Cardiac muscle cell (in vitro differentiated cells and primary cell): ENCODE data around the gene TMEM240. TPM values are rescaled to one million over a fixed set of nuclear protein-coding genes. Genes with fewer than 3 reads are reported as not detected.
A peak's percentile ranks its signal among the peaks of the same experiment; 100 is the strongest.

Experiments used
- DNase-seq, 2 donors: peaks; one replicate each; pipeline versions ENCODE4 v3.0.0 to v3.0.0-alpha.2; 2010 to 2017; ENCODE audit warnings: low read depth in 1 of 2, low spot score in 1 of 2
- H3K27ac ChIP-seq: fragments of 200-600 bp; sonication (generic); 2 replicates; pipeline ENCODE4 v1.5.1; 2016
- H3K27me3 ChIP-seq: fragments of 200-600 bp; sonication (generic); 2 replicates; pipeline ENCODE4 v1.6.0; 2016; ENCODE audit warnings: control low read depth
- H3K36me3 ChIP-seq: fragments of 200-600 bp; sonication (generic); 2 replicates; pipeline ENCODE4 v1.5.1; 2016; ENCODE audit warnings: control low read depth
- H3K4me1 ChIP-seq: fragments of 200-600 bp; sonication (generic); 2 replicates; pipeline ENCODE4 v1.8.1; 2017; ENCODE audit warnings: low read depth, mild to moderate bottlenecking, mixed run types
- H3K4me3 ChIP-seq: fragments of 200-600 bp; sonication (generic); 2 replicates; pipeline ENCODE4 v1.5.1; 2016; ENCODE audit warnings: mild to moderate bottlenecking
- H3K9me3 ChIP-seq: fragments of 200-600 bp; sonication (generic); 2 replicates; pipeline ENCODE4 v1.5.1; 2017; ENCODE audit warnings: low read depth, mild to moderate bottlenecking, control low read depth
- polyA plus RNA-seq: library from polyadenylated mRNA; unstranded; fragments of >200 nt; fragmentation: Nextera tagmentation; extraction: Ambion mirVana; gene quantifications from 2 replicates; pipeline ENCODE4 v1.2.1, GENCODE V29; 2016
- total RNA-seq: library from RNA; depleted of rRNA; stranded (reverse); fragments of >200 nt; gene quantifications from 2 replicates; pipeline ENCODE4 v1.2.3, GENCODE V29; 2016
- TF ChIP-seq, protein P1 (sequence below): IDR thresholded peaks from 2 replicates; pipeline ENCODE4 v1.5.1; 2012; ENCODE audit warnings: low read depth, mild to moderate bottlenecking, low read length

TMEM240 gene
- total and polyA plus RNA-seq, 2 experiments from 2014 or later: 6.2 to 26.0 TPM

DNA sequence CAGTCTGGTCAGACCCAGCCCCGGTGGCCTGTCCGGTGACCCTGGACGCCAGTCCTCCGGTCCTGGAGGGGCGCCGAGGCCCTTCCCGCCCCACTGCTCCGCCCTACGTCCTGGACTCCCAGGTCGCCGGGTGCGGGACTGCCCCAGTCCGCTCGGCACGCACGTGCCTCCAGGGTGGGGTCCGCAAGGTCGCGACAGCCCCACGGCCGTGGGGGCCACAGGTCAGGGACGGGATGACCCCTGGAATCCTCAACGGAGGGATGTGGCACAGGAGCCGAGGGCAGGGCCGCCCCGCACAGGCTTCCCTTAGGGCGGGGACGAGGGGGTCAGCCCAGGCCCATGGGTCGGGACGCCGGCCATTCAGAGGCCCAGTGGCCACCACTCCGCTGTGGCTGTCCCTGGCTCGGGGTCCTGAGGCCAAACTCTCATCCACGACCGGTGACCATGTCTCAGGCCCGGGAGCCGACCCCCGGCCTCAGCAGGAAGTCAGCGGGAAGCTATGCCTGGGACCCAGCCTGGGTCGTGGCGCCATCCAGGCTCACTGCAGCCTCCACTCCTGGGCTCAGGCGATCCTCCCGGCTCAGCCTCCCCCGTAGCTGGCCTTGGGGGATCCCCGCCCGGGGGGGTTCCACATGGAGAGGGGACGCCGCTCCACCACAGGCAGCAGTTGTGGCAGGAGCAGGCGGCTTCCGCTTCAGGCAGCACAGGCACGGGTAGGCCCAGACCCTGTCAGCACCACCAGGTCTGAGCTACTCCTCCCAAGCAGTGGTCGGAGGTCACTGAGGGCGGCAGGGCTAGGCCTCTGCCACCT is 599 bp upstream of the TMEM240 start:
- TF ChIP-seq, protein P1, sequence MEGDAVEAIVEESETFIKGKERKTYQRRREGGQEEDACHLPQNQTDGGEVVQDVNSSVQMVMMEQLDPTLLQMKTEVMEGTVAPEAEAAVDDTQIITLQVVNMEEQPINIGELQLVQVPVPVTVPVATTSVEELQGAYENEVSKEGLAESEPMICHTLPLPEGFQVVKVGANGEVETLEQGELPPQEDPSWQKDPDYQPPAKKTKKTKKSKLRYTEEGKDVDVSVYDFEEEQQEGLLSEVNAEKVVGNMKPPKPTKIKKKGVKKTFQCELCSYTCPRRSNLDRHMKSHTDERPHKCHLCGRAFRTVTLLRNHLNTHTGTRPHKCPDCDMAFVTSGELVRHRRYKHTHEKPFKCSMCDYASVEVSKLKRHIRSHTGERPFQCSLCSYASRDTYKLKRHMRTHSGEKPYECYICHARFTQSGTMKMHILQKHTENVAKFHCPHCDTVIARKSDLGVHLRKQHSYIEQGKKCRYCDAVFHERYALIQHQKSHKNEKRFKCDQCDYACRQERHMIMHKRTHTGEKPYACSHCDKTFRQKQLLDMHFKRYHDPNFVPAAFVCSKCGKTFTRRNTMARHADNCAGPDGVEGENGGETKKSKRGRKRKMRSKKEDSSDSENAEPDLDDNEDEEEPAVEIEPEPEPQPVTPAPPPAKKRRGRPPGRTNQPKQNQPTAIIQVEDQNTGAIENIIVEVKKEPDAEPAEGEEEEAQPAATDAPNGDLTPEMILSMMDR: no peak

DNA sequence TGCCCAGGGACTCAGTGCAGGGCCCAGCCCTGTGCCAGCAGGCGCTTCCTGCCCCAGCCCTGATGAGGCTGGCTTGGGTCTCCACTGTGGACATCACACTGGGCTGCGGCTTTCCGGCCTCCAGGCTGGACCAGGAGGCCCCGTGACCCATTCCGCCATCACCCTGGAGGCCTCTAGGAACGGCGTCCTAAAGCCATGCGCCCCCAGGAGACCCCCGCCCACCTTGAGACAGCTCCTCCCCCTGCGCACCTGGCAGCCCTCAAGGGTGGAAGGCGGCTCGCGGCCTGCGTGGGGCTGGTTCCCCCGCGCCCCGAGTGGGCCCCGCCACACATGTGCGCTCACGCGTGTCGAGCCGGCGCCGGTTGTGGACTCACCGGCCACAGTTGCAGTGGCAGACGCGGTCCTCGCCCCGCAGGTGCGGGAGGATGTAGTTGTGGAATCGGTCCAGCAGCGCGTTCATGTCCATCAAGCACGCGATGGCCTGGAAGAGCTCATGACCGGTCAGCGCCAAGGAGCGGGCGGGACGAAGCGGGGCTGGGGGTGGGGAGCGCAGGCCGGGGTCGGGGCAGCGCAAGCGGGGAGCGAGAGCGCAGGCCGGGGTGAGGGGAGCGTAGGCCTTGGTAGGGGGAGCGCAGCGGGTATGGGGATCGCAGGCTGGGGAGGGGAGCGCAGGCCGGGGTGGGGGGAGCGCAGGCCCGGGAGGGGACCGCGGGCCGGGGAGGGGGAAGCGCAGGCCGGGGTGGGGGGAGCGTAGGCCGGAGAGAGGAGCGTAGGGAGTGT is 924 bp downstream of the TMEM240 start:
- Histone ChIP-seq H3K27me3 (no peaks in the 10 kb centered on the region), H3K4me3 (peak overlapping the region; percentile 76), H3K9me3 (no peaks in the 10 kb centered on the region), H3K27ac (peak overlapping the region; percentile 34), H3K4me1 (peaks cover 12% of the 10 kb centered on the region), H3K36me3 (peaks cover 6% of the 10 kb centered on the region)
- peak; percentile 56 to 79 for DNase-seq
- TF ChIP-seq, protein P1: no peak

More for the DNA sequence above, 599 bp upstream of the TMEM240 start:
- no peak for DNase-seq
- H3K27ac ChIP-seq: no peak overlapping the region
- peak overlapping the region; percentile 76 for H3K4me3 ChIP-seq
- H3K4me1 ChIP-seq: peaks cover 12% of the 10 kb centered on the region
- H3K36me3 ChIP-seq: peaks cover 6% of the 10 kb centered on the region
- H3K9me3 ChIP-seq: no peaks in the 10 kb centered on the region
- H3K27me3 ChIP-seq: no peaks in the 10 kb centered on the region

DNA sequence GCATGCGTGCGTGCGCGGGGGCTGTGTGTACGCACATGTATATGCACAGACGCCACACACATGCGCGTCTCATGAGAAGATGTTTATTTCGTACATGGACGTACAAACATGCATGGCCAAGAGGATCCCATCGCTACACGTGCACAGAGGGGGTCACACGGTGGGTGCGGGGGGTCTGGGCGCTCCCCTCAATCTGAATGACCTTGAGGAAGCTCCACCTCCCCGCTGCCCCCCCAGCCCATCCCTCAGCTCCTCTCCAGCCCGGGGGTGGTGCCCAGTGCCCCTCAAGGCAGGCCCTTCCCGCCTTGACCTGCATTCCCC is 1.5 kb downstream of the TMEM240 start:
- Histone ChIP-seq H3K4me1 (peaks cover 15% of the 10 kb centered on the region), H3K4me3 (peak overlapping the region; percentile 76), H3K9me3 (no peaks in the 10 kb centered on the region), H3K36me3 (peaks cover 6% of the 10 kb centered on the region), H3K27me3 (no peaks in the 10 kb centered on the region), H3K27ac (no peak overlapping the region)
- TF ChIP-seq, protein P1: no peak
- no peak for DNase-seq

- Histone ChIP-seq H3K9me3 (no peaks in the 10 kb centered on the region), H3K27me3 (no peaks in the 10 kb centered on the region), H3K4me1 (peaks cover 18% of the 10 kb centered on the region), H3K4me3 (no peak overlapping the region), H3K36me3 (peaks cover 6% of the 10 kb centered on the region), H3K27ac (no peak overlapping the region)
- no peak for DNase-seq
- TF ChIP-seq, protein P1: no peak
Observed at GRCh38 chr1:1538334-1538733, 2.1 kb downstream of the TMEM240 start.

GRCh38 chr1:1537626-1538250 is 2.7 kb downstream of the TMEM240 start:
- Histone ChIP-seq H3K27me3 (no peaks in the 10 kb centered on the region), H3K4me1 (peaks cover 22% of the 10 kb centered on the region), H3K36me3 (peaks cover 6% of the 10 kb centered on the region), H3K9me3 (no peaks in the 10 kb centered on the region), H3K27ac (no peak overlapping the region), H3K4me3 (no peak overlapping the region)
- TF ChIP-seq, protein P1: no peak
- no peak for DNase-seq
